Medulla oblongata (tissue), 1 donor: ENCODE data around the gene SPDYE2.
"Not testable (repeated sequence)": the region's sequence is repeated elsewhere in the genome, so short reads cannot be mapped to it uniquely, and the experiment has no call there.

Experiments
- DNase-seq: peaks from one replicate; pipeline ENCODE4 v3.0.0-alpha.2; 2015; ENCODE audit errors: extremely low spot score

SPDYE2 gene

GRCh38 chr7:102535062-102535615, 15.9 kb upstream of the SPDYE2 start:
- peak; percentile 0 for DNase-seq

GRCh38 chr7:102540604-102541003, 10.4 kb upstream of the SPDYE2 start:
- DNase-seq = not testable (repeated sequence)

- not testable (repeated sequence) for DNase-seq
These were observed 8.9 kb upstream of the SPDYE2 start for GRCh38 chr7:102542083-102542482.

- not testable (repeated sequence) for DNase-seq
These were observed 8.3 kb upstream of the SPDYE2 start for GRCh38 chr7:102542771-102543170.

- DNase-seq = not testable (repeated sequence)
These were observed 7.4 kb upstream of the SPDYE2 start, which contains the start of gene UPK3BL2 for GRCh38 chr7:102543596-102543995. TSS of gene UPK3BL2 (minus strand) at chr7:102543696. CDS start at chr7:102543636, 60 bp downstream.

GRCh38 chr7:102544372-102544771, 6.7 kb upstream of the SPDYE2 start:
- not testable (repeated sequence) for DNase-seq

- not testable (repeated sequence) for DNase-seq
These were observed 5.7 kb upstream of the SPDYE2 start for GRCh38 chr7:102545288-102545687.

- DNase-seq = not testable (repeated sequence)
These were observed 4.7 kb upstream of the SPDYE2 start for GRCh38 chr7:102546353-102546752.

GRCh38 chr7:102568620-102569019, 17.6 kb downstream of the SPDYE2 start:
- DNase-seq = peak; percentile 1

- DNase-seq = peak; percentile 97
These were observed 21.5 kb downstream of the SPDYE2 start, which contains the start of gene POLR2J3 for GRCh38 chr7:102572261-102573239. TSS of gene POLR2J3 (minus strand) at chr7:102572583. CDS start at chr7:102572521, 62 bp downstream.

GRCh38 chr7:102574607-102575006, 23.6 kb downstream of the SPDYE2 start:
- not testable (repeated sequence) for DNase-seq

- not testable (repeated sequence) for DNase-seq
These were observed 25.3 kb downstream of the SPDYE2 start for GRCh38 chr7:102576363-102576762.

GRCh38 chr7:102577315-102578240, 26.6 kb downstream of the SPDYE2 start:
- not testable (repeated sequence) for DNase-seq

GRCh38 chr7:102578486-102578885, 27.5 kb downstream of the SPDYE2 start:
- DNase-seq = not testable (repeated sequence)

- DNase-seq = not testable (repeated sequence)
These were observed 30.7 kb downstream of the SPDYE2 start for GRCh38 chr7:102581722-102582121.

- DNase-seq = not testable (repeated sequence)
These were observed 32.5 kb downstream of the SPDYE2 start for GRCh38 chr7:102583495-102583894.

GRCh38 chr7:102589857-102590256, 38.8 kb downstream of the SPDYE2 start:
- not testable (repeated sequence) for DNase-seq

- DNase-seq = not testable (repeated sequence)
These were observed 41.5 kb downstream of the SPDYE2 start for GRCh38 chr7:102592477-102593019.

- not testable (repeated sequence) for DNase-seq
These were observed 42.8 kb downstream of the SPDYE2 start for GRCh38 chr7:102593637-102594334.

GRCh38 chr7:102596036-102596435, 45.0 kb downstream of the SPDYE2 start:
- DNase-seq = not testable (repeated sequence)
